Mucosa of rectum (tissue), 2 donors: ENCODE results near the gene SRGAP1.
"Not testable (repeated sequence)": the region's sequence is repeated elsewhere in the genome, so short reads cannot be mapped to it uniquely, and the experiment has no call there.

Source experiments
- H3K27ac ChIP-seq, 2 donors: one replicate each; pipeline ENCODE4 v1.7.0; 2013; ENCODE audit warnings: inconsistent platforms in 2 of 2, low read depth in 2 of 2, low read length in 2 of 2
- H3K27me3 ChIP-seq, 2 donors: one replicate each; pipeline ENCODE4 v1.7.0; 2013; ENCODE audit warnings: low read length in 2 of 2; ENCODE audit not compliant: control insufficient read depth in 2 of 2, insufficient read depth in 2 of 2
- H3K36me3 ChIP-seq, 2 donors: one replicate each; pipeline ENCODE4 v1.7.0; 2013; ENCODE audit warnings: low read length in 2 of 2; ENCODE audit not compliant: control insufficient read depth in 2 of 2, insufficient read depth in 2 of 2
- H3K4me1 ChIP-seq, 2 donors: one replicate each; pipeline ENCODE4 v1.7.0; 2013; ENCODE audit warnings: low read length in 2 of 2, mild to moderate bottlenecking in 1 of 2; ENCODE audit not compliant: control insufficient read depth in 2 of 2, insufficient read depth in 2 of 2
- H3K4me3 ChIP-seq, 2 donors: one replicate each; pipeline ENCODE4 v1.7.0; 2013; ENCODE audit warnings: low read length in 2 of 2
- H3K9ac ChIP-seq, 2 donors: one replicate each; pipeline ENCODE4 v1.7.0; 2013; ENCODE audit warnings: low read length in 2 of 2, low read depth in 1 of 2, mild to moderate bottlenecking in 1 of 2
- H3K9me3 ChIP-seq, 2 donors: one replicate each; pipeline ENCODE4 v1.7.0; 2013; ENCODE audit warnings: low read length in 2 of 2; ENCODE audit not compliant: control insufficient read depth in 2 of 2
- donor health status: healthy.
- donor health status: Normal muscosa, but diverticular disease.

Gene SRGAP1

GRCh38 chr12:63848450-63848849 is 4.0 kb downstream of the SRGAP1 start:
- Histone ChIP-seq H3K27ac (no peak overlapping the region), H3K9me3 (no peaks in the 10 kb centered on the region), H3K4me1 (peaks cover 4 to 15% of the 10 kb centered on the region in 2 donors), H3K4me3 (no peak overlapping the region), H3K27me3 (no peaks in the 10 kb centered on the region), H3K9ac (no peak overlapping the region), H3K36me3 (no peaks in the 10 kb centered on the region)

GRCh38 chr12:63849106-63849620 is 4.7 kb downstream of the SRGAP1 start:
- H3K4me1 ChIP-seq: peaks cover 4 to 15% of the 10 kb centered on the region in 2 donors

GRCh38 chr12:63849641-63850040 is 5.1 kb downstream of the SRGAP1 start:
- Histone ChIP-seq H3K9ac (no peak overlapping the region), H3K27ac (no peak overlapping the region), H3K36me3 (no peaks in the 10 kb centered on the region), H3K4me3 (no peak overlapping the region), H3K4me1 (peaks cover 4 to 15% of the 10 kb centered on the region in 2 donors), H3K27me3 (no peaks in the 10 kb centered on the region), H3K9me3 (no peaks in the 10 kb centered on the region)

More at GRCh38 chr12:63849106-63849620, 4.7 kb downstream of the SRGAP1 start:
- Histone ChIP-seq H3K9me3 (no peaks in the 10 kb centered on the region), H3K36me3 (no peaks in the 10 kb centered on the region), H3K27ac (no peak overlapping the region), H3K27me3 (no peaks in the 10 kb centered on the region), H3K4me3 (no peak overlapping the region), H3K9ac (no peak overlapping the region)

DNA sequence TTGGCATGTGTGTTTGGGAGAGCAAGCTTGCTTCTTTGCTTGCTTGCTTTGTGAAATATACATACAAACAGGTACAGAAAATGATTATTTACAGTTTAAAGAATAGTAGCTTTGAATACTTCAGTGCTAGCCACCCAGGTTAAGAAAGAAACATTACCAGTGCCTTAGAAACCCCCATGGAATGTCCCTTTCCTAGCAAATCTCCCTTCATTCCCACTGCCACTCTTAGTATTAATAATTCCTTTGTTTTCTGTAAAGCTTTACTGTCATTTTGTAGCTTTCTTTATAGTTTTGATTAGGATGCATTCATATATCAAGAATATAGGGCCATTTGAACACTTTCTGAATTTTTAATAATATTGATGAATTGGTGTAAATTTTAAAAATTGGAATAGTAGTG is 9.5 kb downstream of the SRGAP1 start:
- H3K4me1 ChIP-seq: no peaks in the 10 kb centered on the region
- no peak overlapping the region for H3K4me3 ChIP-seq
- no peaks in the 10 kb centered on the region for H3K27me3 ChIP-seq
- no peaks in the 10 kb centered on the region for H3K9me3 ChIP-seq
- no peak overlapping the region for H3K27ac ChIP-seq
- H3K36me3 ChIP-seq: no peaks in the 10 kb centered on the region
- H3K9ac ChIP-seq: no peak overlapping the region

- no peaks in the 10 kb centered on the region for H3K27me3 ChIP-seq
These were observed 10.8 kb downstream of the SRGAP1 start for GRCh38 chr12:63855299-63855698.

GRCh38 chr12:63857771-63858670 is 13.5 kb downstream of the SRGAP1 start:
- no peak overlapping the region for H3K9ac ChIP-seq
- H3K4me1 ChIP-seq: peaks cover 5 to 10% of the 10 kb centered on the region in 2 donors
- H3K27me3 ChIP-seq: no peaks in the 10 kb centered on the region
- no peak overlapping the region for H3K4me3 ChIP-seq
- H3K9me3 ChIP-seq: no peaks in the 10 kb centered on the region
- H3K27ac ChIP-seq: no peak overlapping the region
- H3K36me3 ChIP-seq: no peaks in the 10 kb centered on the region

More at GRCh38 chr12:63855299-63855698, 10.8 kb downstream of the SRGAP1 start:
- no peak overlapping the region for H3K27ac ChIP-seq
- H3K9me3 ChIP-seq: no peaks in the 10 kb centered on the region
- no peaks in the 10 kb centered on the region for H3K4me1 ChIP-seq
- no peak overlapping the region for H3K9ac ChIP-seq
- no peak overlapping the region for H3K4me3 ChIP-seq
- H3K36me3 ChIP-seq: no peaks in the 10 kb centered on the region

GRCh38 chr12:63859880-63860279 is 15.4 kb downstream of the SRGAP1 start:
- not testable (repeated sequence) for H3K9me3 ChIP-seq, H3K27me3 ChIP-seq, H3K36me3 ChIP-seq, H3K9ac ChIP-seq, H3K27ac ChIP-seq, H3K4me3 ChIP-seq
- peaks cover 12 to 14% of the 10 kb centered on the region in 2 donors for H3K4me1 ChIP-seq

GRCh38 chr12:63862187-63862968 is 17.9 kb downstream of the SRGAP1 start:
- H3K27ac ChIP-seq: peak overlapping the region; percentile 85 to 95
- H3K9me3 ChIP-seq: no peaks in the 10 kb centered on the region
- H3K36me3 ChIP-seq: no peaks in the 10 kb centered on the region
- H3K4me3 ChIP-seq: peak overlapping the region; percentile 65
- H3K27me3 ChIP-seq: no peaks in the 10 kb centered on the region
- H3K4me1 ChIP-seq: peaks cover 12 to 14% of the 10 kb centered on the region in 2 donors
- H3K9ac ChIP-seq: peak overlapping the region; percentile 35 to 65

GRCh38 chr12:63862969-63863230 is 18.4 kb downstream of the SRGAP1 start:
- H3K9ac ChIP-seq: peak overlapping the region; percentile 35 to 65
- H3K27me3 ChIP-seq: no peaks in the 10 kb centered on the region
- H3K9me3 ChIP-seq: no peaks in the 10 kb centered on the region
- peak overlapping the region; percentile 85 to 95 for H3K27ac ChIP-seq
- no peaks in the 10 kb centered on the region for H3K36me3 ChIP-seq
- H3K4me1 ChIP-seq: peaks cover 12 to 14% of the 10 kb centered on the region in 2 donors
- peak overlapping the region; percentile 65 for H3K4me3 ChIP-seq
